NCI-H748 (cell line): Measurements from ENCODE around the gene COL21A1.
"Not testable (repeated sequence)": the region's sequence is repeated elsewhere in the genome, so short reads cannot be mapped to it uniquely, and the experiment has no call there.

Experiments used
- DNase-seq: peaks from one replicate; lab custom pipeline; 2025; ENCODE audit not compliant: unreplicated experiment; lab: John Stamatoyannopoulos, UW

The COL21A1 gene

GRCh38 chr6:56022678-56023077 lies 224.7 kb downstream of the COL21A1 start:
- DNase-seq, result no peak

DNA sequence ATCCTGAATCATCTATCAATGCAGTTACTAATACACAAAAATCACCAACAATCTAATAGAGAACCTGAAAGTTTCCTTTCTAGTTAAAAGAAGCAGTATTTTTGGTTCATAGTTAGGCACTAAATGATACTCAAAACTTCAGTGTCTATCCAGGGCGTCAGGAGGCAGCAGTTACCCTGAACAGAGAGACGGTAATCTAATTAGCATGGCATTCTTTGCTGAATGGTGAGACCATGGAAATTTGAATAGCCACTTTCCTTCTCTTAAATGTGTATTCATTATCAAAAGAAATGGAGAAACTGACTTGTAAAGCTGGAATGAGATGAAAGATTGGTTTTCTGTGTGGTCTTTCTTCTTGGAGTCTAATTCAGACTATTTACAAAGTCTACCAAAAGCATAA lies 225.4 kb downstream of the COL21A1 start:
- no peak for DNase-seq

- no peak for DNase-seq
Measured at GRCh38 chr6:56019973-56020372, 227.4 kb downstream of the COL21A1 start.

- DNase-seq, result no peak
Measured at GRCh38 chr6:56017198-56017597, 230.2 kb downstream of the COL21A1 start.

GRCh38 chr6:56014039-56014438 lies 233.3 kb downstream of the COL21A1 start:
- not testable (repeated sequence) for DNase-seq

GRCh38 chr6:56009636-56010035 lies 237.7 kb downstream of the COL21A1 start:
- DNase-seq, result no peak
